Panc1 (cell line): ENCODE results near the gene SLC25A29. TPM values are rescaled to one million over a fixed set of nuclear protein-coding genes. Genes with fewer than 3 reads are reported as not detected.

ENCODE experiments used
- ATAC-seq: fragments of 200-7000 bp; cut with Tn5 transposase; 2 replicates; pipeline ENCODE4 v1.9.1; 2020; ENCODE audit warnings: mild to moderate bottlenecking, moderate library complexity
- BruUV-seq: library from RNA; stranded (reverse); fragments of 400-500 nt; replicated peaks from 2 replicates; lab custom pipeline; 2021; lab: Mats Ljungman, UMichigan
- CTCF ChIA-PET: fragments of 300-600 bp; sonication (Branson Sonifier 250); formaldehyde crosslinking; loops from one replicate; lab custom pipeline; 2022; ENCODE audit warnings: antibody characterized with exemption; lab: Charles Lee
- POLR2A ChIA-PET: fragments of 300-600 bp; sonication (Branson Sonifier 250); formaldehyde crosslinking; loops from one replicate; lab custom pipeline; 2022; ENCODE audit warnings: antibody characterized with exemption; lab: Charles Lee
- DNase-seq: peaks from one replicate; pipeline ENCODE4 v3.0.0-alpha.2; 2010; ENCODE audit warnings: low read depth, low spot score
- H3K27ac ChIP-seq: 2 replicates; pipeline ENCODE4 v1.5.1; 2011; ENCODE audit warnings: mild to moderate bottlenecking, low read length, inconsistent platforms
- H3K27me3 ChIP-seq: fragments of 200-500 bp; sonication (Bioruptor generic); 2 replicates; pipeline ENCODE4 v1.6.0; 2014; ENCODE audit warnings: low read length, inconsistent platforms; ENCODE audit not compliant: control insufficient read depth, insufficient read depth
- H3K36me3 ChIP-seq: fragments of 200-500 bp; sonication (Bioruptor generic); 2 replicates; pipeline ENCODE4 v1.5.1; 2014; ENCODE audit warnings: inconsistent platforms, mild to moderate bottlenecking, low read length, moderate library complexity; ENCODE audit not compliant: control insufficient read depth, insufficient read depth
- H3K4me1 ChIP-seq: 2 replicates; pipeline ENCODE4 v1.5.1; 2011; ENCODE audit warnings: inconsistent platforms, mild to moderate bottlenecking, low read length, moderate library complexity; ENCODE audit not compliant: control insufficient read depth, insufficient read depth
- H3K4me3 ChIP-seq, 2 experiments: 2 replicates each; pipeline ENCODE4 v1.5.1; 2011 to 2012; ENCODE audit warnings: low read depth in 2 of 2, low read length in 2 of 2, mild to moderate bottlenecking in 2 of 2, inconsistent platforms in 1 of 2, moderate library complexity in 1 of 2
- H3K9me3 ChIP-seq: fragments of 200-500 bp; sonication (Bioruptor generic); 2 replicates; pipeline ENCODE4 v1.5.1; 2014; ENCODE audit warnings: low read depth, mild to moderate bottlenecking, inconsistent platforms, low read length, moderate library complexity; ENCODE audit not compliant: control insufficient read depth, insufficient read depth
- POLR2AphosphoS5 ChIP-seq: IDR thresholded peaks from 2 replicates; pipeline ENCODE4 v1.6.1; 2012; ENCODE audit warnings: mild to moderate bottlenecking, low read depth, low read length, moderate library complexity
- SIN3A ChIP-seq: IDR thresholded peaks from 2 replicates; pipeline ENCODE4 v1.6.1; 2012; ENCODE audit warnings: low read depth, mild to moderate bottlenecking, low read length, moderate library complexity, borderline replicate concordance; ENCODE audit not compliant: insufficient read depth
- TCF7L2 ChIP-seq: IDR thresholded peaks from 2 replicates; pipeline ENCODE4 v1.6.1; 2011; ENCODE audit warnings: mild to moderate bottlenecking, low read depth, low read length, inconsistent platforms
- in situ Hi-C: cut with HindIII; loops from 2 replicates; pipeline ENCODE4 v1.10.0; 2016; ENCODE audit warnings: low sequenced_read_pairs, low pct_unique_long_range_greater_than_20kb
- intact Hi-C: fragments of 100-400 bp; cut with micrococcal nuclease; formaldehyde crosslinking; loops from one replicate; pipeline ENCODE4 v1.10.0; 2022; ENCODE audit not compliant: unreplicated experiment
- total RNA-seq: library from RNA; stranded (reverse); gene quantifications from one replicate; pipeline ENCODE4 v1.2.1, GENCODE V29; 2021; ENCODE audit not compliant: unreplicated experiment
- TF ChIP-seq, protein P1 (sequence below), 2 experiments: IDR thresholded peaks; 2 replicates each; pipeline ENCODE4 v1.6.1; 2011 to 2012; ENCODE audit warnings: low read depth in 2 of 2, control low read depth in 1 of 2, low read length in 1 of 2, mild to moderate bottlenecking in 1 of 2, moderate library complexity in 1 of 2; ENCODE audit not compliant: insufficient read depth in 1 of 2
- TF ChIP-seq, protein P2 (sequence below): fragments of 450-650 bp; IDR thresholded peaks from 2 replicates; pipeline ENCODE4 v1.5.1; 2017; ENCODE audit warnings: mild to moderate bottlenecking

Gene SLC25A29
- total RNA-seq, 1 experiment from 2014 or later, result 33.6 TPM

DNA sequence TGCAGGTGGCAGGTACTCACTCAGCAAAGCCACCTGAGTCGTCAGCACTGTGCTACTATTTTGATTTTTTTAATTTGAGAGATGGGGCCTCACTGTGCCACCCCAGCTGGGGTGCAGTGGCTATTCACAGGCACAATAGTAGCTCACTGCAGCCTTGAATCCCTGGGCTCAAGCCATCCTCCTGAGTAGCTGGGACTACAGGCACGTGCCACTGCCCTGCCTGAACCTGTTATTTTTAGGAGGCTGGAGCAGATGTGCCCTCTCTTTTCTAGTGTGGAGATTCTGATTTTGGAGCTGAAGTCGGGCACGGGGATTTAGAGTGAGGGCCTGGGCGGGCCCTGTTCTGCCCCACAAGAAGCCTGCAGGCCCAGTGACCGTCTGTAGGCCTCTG, 34.2 kb upstream of the SLC25A29 start:
- ChIA-PET CTCF (no interaction called here), POLR2A (no interaction called here)
- ATAC-seq, result no peak

DNA sequence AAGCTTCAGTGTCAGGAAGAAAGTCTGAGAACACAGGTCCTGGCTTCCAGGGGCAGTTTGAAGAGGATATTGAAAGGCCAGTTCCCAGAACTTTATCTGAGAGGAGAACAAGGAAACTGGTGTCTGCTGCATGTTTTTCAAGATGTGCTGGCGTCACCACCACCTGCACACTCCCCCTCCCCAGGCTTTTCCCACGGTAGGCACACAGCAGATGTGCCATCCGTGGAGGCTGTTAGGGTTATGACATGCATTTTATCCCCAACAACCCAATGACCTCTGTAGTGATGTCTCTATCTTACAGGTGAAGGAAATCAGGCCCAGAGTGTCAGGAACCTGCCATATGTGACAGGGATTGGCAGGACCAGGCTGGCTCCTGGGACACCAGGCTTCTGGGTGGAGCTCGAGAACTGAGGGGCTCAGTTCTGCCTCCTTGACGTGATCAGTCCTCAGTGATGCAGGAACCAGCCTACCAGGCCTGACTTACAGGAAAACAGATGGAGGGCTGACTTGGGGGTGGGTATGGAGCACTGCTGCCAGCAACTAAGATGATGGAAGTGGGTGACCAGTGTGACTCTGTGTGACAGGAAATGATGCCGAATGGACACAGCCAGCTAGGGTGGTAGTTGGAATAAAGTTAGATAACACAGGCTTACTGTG, 33.6 kb upstream of the SLC25A29 start:
- DNase-seq (no peak), ATAC-seq (no peak)
- Histone ChIP-seq H3K27ac (no peak overlapping the region), H3K9me3 (no peaks in the 10 kb centered on the region), H3K4me1 (peaks cover 5% of the 10 kb centered on the region; the same call in 1 of the 2 replicates), H3K4me3 (no peak overlapping the region), H3K36me3 (no peaks in the 10 kb centered on the region), H3K27me3 (no peaks in the 10 kb centered on the region)
- intact Hi-C loops, result no loop called here
- BruUV-seq, result no TSS peak
- in situ Hi-C loops, result no loop called here
- ChIA-PET CTCF (no interaction called here), POLR2A (interaction anchor here (0.7 kb wide), 1 partner anchor 38 kb away, joined by 6 read pairs; no protein-coding TSS in a partner anchor)
- TF ChIP-seq POLR2AphosphoS5 (no peak), TCF7L2 (no peak), SIN3A (no peak)
- TF ChIP-seq, protein P1, sequence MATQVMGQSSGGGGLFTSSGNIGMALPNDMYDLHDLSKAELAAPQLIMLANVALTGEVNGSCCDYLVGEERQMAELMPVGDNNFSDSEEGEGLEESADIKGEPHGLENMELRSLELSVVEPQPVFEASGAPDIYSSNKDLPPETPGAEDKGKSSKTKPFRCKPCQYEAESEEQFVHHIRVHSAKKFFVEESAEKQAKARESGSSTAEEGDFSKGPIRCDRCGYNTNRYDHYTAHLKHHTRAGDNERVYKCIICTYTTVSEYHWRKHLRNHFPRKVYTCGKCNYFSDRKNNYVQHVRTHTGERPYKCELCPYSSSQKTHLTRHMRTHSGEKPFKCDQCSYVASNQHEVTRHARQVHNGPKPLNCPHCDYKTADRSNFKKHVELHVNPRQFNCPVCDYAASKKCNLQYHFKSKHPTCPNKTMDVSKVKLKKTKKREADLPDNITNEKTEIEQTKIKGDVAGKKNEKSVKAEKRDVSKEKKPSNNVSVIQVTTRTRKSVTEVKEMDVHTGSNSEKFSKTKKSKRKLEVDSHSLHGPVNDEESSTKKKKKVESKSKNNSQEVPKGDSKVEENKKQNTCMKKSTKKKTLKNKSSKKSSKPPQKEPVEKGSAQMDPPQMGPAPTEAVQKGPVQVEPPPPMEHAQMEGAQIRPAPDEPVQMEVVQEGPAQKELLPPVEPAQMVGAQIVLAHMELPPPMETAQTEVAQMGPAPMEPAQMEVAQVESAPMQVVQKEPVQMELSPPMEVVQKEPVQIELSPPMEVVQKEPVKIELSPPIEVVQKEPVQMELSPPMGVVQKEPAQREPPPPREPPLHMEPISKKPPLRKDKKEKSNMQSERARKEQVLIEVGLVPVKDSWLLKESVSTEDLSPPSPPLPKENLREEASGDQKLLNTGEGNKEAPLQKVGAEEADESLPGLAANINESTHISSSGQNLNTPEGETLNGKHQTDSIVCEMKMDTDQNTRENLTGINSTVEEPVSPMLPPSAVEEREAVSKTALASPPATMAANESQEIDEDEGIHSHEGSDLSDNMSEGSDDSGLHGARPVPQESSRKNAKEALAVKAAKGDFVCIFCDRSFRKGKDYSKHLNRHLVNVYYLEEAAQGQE (IDR thresholded peaks at IDR 0.05; ENCODE audit: insufficient read depth in 1 of 2, low read depth in 2 of 2, low read length in 1 of 2), result no peak
- TF ChIP-seq, protein P2, sequence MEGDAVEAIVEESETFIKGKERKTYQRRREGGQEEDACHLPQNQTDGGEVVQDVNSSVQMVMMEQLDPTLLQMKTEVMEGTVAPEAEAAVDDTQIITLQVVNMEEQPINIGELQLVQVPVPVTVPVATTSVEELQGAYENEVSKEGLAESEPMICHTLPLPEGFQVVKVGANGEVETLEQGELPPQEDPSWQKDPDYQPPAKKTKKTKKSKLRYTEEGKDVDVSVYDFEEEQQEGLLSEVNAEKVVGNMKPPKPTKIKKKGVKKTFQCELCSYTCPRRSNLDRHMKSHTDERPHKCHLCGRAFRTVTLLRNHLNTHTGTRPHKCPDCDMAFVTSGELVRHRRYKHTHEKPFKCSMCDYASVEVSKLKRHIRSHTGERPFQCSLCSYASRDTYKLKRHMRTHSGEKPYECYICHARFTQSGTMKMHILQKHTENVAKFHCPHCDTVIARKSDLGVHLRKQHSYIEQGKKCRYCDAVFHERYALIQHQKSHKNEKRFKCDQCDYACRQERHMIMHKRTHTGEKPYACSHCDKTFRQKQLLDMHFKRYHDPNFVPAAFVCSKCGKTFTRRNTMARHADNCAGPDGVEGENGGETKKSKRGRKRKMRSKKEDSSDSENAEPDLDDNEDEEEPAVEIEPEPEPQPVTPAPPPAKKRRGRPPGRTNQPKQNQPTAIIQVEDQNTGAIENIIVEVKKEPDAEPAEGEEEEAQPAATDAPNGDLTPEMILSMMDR, result no peak

More for the DNA sequence above, 34.2 kb upstream of the SLC25A29 start:
- TF ChIP-seq POLR2AphosphoS5 (no peak), TCF7L2 (no peak), SIN3A (no peak)
- TF ChIP-seq, protein P2, result no peak
- TF ChIP-seq, protein P1 (IDR thresholded peaks at IDR 0.05; ENCODE audit: insufficient read depth in 1 of 2, low read depth in 2 of 2, low read length in 1 of 2), result no peak
- H3K27me3 ChIP-seq, result no peaks in the 10 kb centered on the region
- in situ Hi-C loops, result no loop called here
- no peaks in the 10 kb centered on the region for H3K36me3 ChIP-seq
- no peaks in the 10 kb centered on the region for H3K9me3 ChIP-seq
- intact Hi-C loops, result no loop called here
- DNase-seq, result no peak
- no TSS peak for BruUV-seq
- H3K4me3 ChIP-seq, result no peak overlapping the region
- H3K27ac ChIP-seq, result no peak overlapping the region
- peaks cover 5% of the 10 kb centered on the region; the same call in 1 of the 2 replicates for H3K4me1 ChIP-seq
